Central memory CD8-positive, alpha-beta T cell (primary cell): ENCODE measurements around the gene ALB.

ENCODE experiments used
- ATAC-seq: fragments of 150-1000 bp; cut with Tn5 transposase; replicated peaks from 2 replicates; pipeline ENCODE4 v1.10.0; 2022; ENCODE audit warnings: mild to moderate bottlenecking, moderate FRiP score, moderate number of reproducible peaks; ENCODE audit not compliant: poor library complexity, severe bottlenecking; ENCODE audit errors: extremely low read depth
- DNase-seq, 2 donors: peaks; one replicate each; pipeline ENCODE4 v3.0.0; 2021; ENCODE audit warnings: low spot score in 2 of 2
- H3K27ac Mint-ChIP-seq: one replicate; pipeline ENCODE4 v1.8.0; 2022; ENCODE audit warnings: low read depth, mild to moderate bottlenecking, moderate library complexity, mixed read lengths
- H3K27me3 Mint-ChIP-seq: one replicate; pipeline ENCODE4 v1.8.0; 2022; ENCODE audit warnings: mixed read lengths
- H3K36me3 Mint-ChIP-seq: one replicate; pipeline ENCODE4 v1.8.0; 2022; ENCODE audit warnings: mild to moderate bottlenecking, moderate library complexity, mixed read lengths; ENCODE audit not compliant: insufficient read depth
- H3K4me1 Mint-ChIP-seq: one replicate; pipeline ENCODE4 v1.8.0; 2022; ENCODE audit warnings: mixed read lengths
- H3K4me3 Mint-ChIP-seq: one replicate; pipeline ENCODE4 v1.8.0; 2022; ENCODE audit warnings: mild to moderate bottlenecking, moderate library complexity, mixed read lengths
- H3K9me3 Mint-ChIP-seq: one replicate; pipeline ENCODE4 v1.8.0; 2022; ENCODE audit warnings: mixed read lengths

ALB gene

DNA sequence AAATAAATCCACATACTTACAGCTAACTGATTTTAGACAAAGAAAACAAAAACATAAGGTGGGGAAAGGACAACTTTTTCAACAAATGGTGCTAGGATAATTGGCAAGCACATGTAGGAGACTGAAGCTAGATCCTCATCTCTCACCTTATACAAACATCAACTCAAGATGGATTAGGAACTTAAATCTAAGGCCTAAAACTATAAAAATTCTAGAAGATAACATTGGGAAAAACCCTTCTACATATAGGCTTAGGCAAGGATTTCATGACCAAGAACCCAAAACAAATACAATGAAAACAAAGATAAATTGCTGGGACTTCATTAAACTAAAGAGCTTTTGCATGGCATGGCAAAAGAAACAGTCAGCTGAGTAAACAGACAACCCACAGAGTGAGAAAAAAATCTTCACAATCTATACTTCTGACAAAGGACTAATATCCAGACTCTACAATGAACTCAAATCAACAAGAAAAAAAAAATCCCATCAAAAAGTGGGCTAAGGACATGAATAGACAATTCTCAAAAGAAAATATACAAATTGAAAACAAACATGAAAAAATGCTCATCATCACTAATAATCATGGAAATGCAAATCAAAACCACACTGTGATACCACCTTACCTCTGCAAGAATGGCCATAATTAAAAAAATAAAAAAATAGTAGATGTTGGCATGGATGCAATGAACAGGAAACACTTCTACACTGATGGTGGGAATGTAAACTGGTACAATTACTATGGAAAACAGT is 17.8 kb downstream of the ALB start:
- H3K27ac Mint-ChIP-seq: no peak overlapping the region
- no peak for DNase-seq
- H3K4me3 Mint-ChIP-seq: no peak overlapping the region
- peaks cover 6% of the 10 kb centered on the region for H3K27me3 Mint-ChIP-seq
- H3K4me1 Mint-ChIP-seq: no peaks in the 10 kb centered on the region
- no peaks in the 10 kb centered on the region for H3K9me3 Mint-ChIP-seq
- H3K36me3 Mint-ChIP-seq: no peaks in the 10 kb centered on the region
- ATAC-seq: no peak

DNA sequence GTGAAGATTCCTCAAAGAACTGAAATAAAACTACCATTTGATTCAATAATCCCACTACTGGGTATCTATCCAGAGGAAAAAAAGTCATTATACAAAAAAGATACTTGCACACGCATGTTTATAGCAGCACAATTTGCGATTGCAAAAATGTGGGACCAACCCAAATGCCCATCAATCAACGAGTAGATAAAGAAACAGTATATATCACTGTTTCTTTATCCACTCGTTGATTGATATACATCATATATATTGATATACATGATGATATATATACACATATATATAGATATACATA is 18.3 kb downstream of the ALB start:
- H3K27me3 Mint-ChIP-seq: peaks cover 6% of the 10 kb centered on the region
- H3K36me3 Mint-ChIP-seq: no peaks in the 10 kb centered on the region
- ATAC-seq: no peak
- H3K27ac Mint-ChIP-seq: no peak overlapping the region
- no peak for DNase-seq
- no peaks in the 10 kb centered on the region for H3K4me1 Mint-ChIP-seq
- no peak overlapping the region for H3K4me3 Mint-ChIP-seq
- H3K9me3 Mint-ChIP-seq: no peaks in the 10 kb centered on the region

DNA sequence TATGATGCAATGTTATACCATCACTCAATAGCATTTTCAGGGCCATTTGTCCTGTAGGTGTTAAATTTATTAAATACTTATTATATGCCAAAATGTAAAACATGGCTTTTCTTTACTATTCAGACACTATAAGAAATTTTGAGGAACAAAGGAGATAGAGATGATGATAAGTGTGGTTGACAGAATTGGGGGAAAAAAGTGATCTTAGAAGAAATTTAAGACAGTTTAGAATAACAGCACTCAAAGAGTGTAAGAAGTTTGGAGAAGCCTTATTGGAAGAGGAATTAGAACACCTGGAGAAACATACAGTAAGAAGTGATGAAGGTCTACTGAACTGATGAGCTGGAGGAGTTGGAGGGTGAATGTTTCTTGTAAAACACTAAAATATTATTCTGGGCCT is 19.1 kb downstream of the ALB start:
- Mint-ChIP-seq H3K4me1 (no peaks in the 10 kb centered on the region), H3K27me3 (peaks cover 6% of the 10 kb centered on the region), H3K9me3 (no peaks in the 10 kb centered on the region), H3K4me3 (no peak overlapping the region), H3K36me3 (no peaks in the 10 kb centered on the region), H3K27ac (no peak overlapping the region)
- ATAC-seq (no peak), DNase-seq (no peak)

DNA sequence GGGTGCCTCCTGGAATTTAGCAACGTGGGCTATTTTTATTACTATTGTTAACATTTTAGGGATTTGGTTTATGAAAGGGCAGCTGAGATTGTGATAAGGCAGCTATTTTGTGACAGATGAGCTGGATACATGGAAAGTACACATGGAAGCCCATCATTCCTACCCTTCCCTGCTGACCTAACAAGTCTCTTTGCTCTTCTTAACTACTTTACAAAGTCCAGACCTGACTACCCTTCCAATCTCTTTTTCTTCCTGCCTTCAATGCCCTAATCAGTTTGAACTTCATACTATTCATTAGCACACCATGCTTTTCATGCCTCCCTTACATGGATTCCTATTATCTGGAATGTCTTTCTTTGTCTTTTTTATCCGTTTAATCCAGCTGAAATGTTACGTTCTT is 22.6 kb downstream of the ALB start:
- H3K36me3 Mint-ChIP-seq: no peaks in the 10 kb centered on the region
- H3K4me3 Mint-ChIP-seq: no peak overlapping the region
- H3K27me3 Mint-ChIP-seq: no peaks in the 10 kb centered on the region
- DNase-seq: no peak
- no peak overlapping the region for H3K27ac Mint-ChIP-seq
- H3K9me3 Mint-ChIP-seq: no peaks in the 10 kb centered on the region
- no peak for ATAC-seq
- no peaks in the 10 kb centered on the region for H3K4me1 Mint-ChIP-seq

DNA sequence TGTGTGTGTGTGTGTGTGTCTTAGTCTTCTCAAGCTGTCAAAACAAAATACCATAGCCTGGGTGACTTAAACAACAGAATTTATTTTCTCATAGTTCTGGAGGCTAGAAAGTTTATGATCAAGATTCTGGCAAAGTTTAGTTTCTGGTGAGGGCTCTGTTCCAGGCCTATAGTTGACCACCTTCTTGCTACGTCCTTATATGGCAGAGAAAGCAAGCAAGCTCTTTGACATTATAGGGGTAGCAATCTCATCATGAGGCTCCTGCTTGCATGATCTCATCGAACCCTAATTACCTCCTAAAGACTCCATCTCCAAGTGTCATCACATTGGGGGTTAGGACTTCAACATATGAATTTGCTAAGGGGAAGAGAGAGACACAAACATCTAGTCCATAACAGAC is 25.0 kb downstream of the ALB start:
- Mint-ChIP-seq H3K27me3 (peaks cover 9% of the 10 kb centered on the region), H3K9me3 (no peaks in the 10 kb centered on the region), H3K4me1 (no peaks in the 10 kb centered on the region), H3K27ac (no peak overlapping the region), H3K36me3 (no peaks in the 10 kb centered on the region), H3K4me3 (no peak overlapping the region)
- DNase-seq (no peak), ATAC-seq (no peak)

DNA sequence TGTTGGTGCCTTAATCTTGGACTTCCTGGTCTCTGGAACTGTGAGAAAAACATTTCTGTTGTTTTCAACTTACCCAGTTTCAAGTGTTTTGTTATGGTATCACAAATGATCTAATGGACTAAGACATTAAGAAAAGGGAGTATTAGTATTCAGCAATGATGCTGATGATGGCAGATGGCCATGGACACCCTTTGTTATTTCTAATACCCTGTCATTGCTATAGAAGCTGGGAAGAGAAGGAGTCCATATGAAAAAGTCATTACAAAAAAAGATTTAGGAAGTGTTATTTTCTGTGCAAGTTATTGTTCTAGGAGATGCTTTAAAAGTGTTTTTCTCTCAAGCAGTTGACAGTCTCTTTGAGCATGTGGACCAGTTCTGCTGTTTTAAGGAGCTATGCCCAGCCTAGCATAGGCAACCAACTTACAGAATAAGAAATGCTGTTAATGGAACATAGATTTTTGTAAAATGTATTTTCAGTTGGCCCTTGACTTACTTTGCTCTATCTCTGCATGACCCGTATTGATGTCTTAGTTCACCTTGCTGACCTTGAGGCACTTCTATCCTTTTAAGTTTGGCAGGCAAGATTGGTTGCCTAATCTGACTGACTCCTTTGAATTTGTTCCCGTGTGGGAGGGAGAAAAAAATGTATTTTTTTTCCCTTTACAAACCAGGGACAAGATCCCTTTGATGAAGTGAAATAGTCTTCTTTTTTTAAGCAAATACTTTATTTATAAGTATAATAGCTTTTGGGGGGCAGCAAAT is 25.9 kb downstream of the ALB start:
- Mint-ChIP-seq H3K36me3 (no peaks in the 10 kb centered on the region), H3K9me3 (no peaks in the 10 kb centered on the region), H3K27me3 (peaks cover 9% of the 10 kb centered on the region), H3K4me1 (no peaks in the 10 kb centered on the region), H3K4me3 (no peak overlapping the region), H3K27ac (no peak overlapping the region)
- no peak for ATAC-seq
- no peak for DNase-seq

DNA sequence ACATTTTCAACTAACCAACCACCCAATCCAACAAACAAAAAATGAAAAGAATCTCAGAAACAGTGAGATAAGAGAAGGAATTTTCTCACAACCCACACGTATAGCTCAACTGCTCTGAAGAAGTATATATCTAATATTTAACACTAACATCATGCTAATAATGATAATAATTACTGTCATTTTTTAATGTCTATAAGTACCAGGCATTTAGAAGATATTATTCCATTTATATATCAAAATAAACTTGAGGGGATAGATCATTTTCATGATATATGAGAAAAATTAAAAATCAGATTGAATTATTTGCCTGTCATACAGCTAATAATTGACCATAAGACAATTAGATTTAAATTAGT is 27.7 kb downstream of the ALB start:
- H3K9me3 Mint-ChIP-seq: no peaks in the 10 kb centered on the region
- ATAC-seq (no peak), DNase-seq (no peak)
- H3K4me1 Mint-ChIP-seq: no peaks in the 10 kb centered on the region
- no peaks in the 10 kb centered on the region for H3K36me3 Mint-ChIP-seq
- no peak overlapping the region for H3K27ac Mint-ChIP-seq
- no peak overlapping the region for H3K4me3 Mint-ChIP-seq
- H3K27me3 Mint-ChIP-seq: peaks cover 9% of the 10 kb centered on the region

DNA sequence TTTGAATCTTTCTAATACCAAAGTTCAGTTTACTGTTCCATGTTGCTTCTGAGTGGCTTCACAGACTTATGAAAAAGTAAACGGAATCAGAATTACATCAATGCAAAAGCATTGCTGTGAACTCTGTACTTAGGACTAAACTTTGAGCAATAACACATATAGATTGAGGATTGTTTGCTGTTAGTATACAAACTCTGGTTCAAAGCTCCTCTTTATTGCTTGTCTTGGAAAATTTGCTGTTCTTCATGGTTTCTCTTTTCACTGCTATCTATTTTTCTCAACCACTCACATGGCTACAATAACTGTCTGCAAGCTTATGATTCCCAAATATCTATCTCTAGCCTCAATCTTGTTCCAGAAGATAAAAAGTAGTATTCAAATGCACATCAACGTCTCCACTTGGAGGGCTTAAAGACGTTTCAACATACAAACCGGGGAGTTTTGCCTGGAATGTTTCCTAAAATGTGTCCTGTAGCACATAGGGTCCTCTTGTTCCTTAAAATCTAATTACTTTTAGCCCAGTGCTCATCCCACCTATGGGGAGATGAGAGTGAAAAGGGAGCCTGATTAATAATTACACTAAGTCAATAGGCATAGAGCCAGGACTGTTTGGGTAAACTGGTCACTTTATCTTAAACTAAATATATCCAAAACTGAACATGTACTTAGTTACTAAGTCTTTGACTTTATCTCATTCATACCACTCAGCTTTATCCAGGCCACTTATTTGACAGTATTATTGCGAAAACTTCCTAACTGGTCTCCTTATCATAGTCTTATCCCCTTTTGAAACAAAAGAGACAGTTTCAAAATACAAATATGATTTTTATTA is 28.3 kb downstream of the ALB start:
- peaks cover 9% of the 10 kb centered on the region for H3K27me3 Mint-ChIP-seq
- no peaks in the 10 kb centered on the region for H3K36me3 Mint-ChIP-seq
- no peaks in the 10 kb centered on the region for H3K9me3 Mint-ChIP-seq
- no peak for ATAC-seq
- H3K27ac Mint-ChIP-seq: no peak overlapping the region
- no peak for DNase-seq
- no peaks in the 10 kb centered on the region for H3K4me1 Mint-ChIP-seq
- H3K4me3 Mint-ChIP-seq: no peak overlapping the region

DNA sequence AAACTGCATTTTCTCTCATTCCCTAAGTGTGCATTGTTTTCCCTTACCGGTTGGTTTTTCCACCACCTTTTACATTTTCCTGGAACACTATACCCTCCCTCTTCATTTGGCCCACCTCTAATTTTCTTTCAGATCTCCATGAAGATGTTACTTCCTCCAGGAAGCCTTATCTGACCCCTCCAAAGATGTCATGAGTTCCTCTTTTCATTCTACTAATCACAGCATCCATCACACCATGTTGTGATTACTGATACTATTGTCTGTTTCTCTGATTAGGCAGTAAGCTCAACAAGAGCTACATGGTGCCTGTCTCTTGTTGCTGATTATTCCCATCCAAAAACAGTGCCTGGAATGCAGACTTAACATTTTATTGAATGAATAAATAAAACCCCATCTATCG is 29.1 kb downstream of the ALB start:
- no peaks in the 10 kb centered on the region for H3K9me3 Mint-ChIP-seq
- no peaks in the 10 kb centered on the region for H3K36me3 Mint-ChIP-seq
- no peak for ATAC-seq
- no peaks in the 10 kb centered on the region for H3K4me1 Mint-ChIP-seq
- H3K27me3 Mint-ChIP-seq: peaks cover 9% of the 10 kb centered on the region
- no peak for DNase-seq
- no peak overlapping the region for H3K27ac Mint-ChIP-seq
- no peak overlapping the region for H3K4me3 Mint-ChIP-seq

DNA sequence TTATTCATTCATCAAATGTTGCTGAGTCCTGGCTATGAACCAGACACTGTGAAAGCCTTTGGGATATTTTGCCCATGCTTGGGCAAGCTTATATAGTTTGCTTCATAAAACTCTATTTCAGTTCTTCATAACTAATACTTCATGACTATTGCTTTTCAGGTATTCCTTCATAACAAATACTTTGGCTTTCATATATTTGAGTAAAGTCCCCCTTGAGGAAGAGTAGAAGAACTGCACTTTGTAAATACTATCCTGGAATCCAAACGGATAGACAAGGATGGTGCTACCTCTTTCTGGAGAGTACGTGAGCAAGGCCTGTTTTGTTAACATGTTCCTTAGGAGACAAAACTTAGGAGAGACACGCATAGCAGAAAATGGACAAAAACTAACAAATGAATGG is 30.2 kb downstream of the ALB start:
- no peak for ATAC-seq
- no peaks in the 10 kb centered on the region for H3K9me3 Mint-ChIP-seq
- no peak overlapping the region for H3K27ac Mint-ChIP-seq
- H3K36me3 Mint-ChIP-seq: no peaks in the 10 kb centered on the region
- DNase-seq: no peak
- no peaks in the 10 kb centered on the region for H3K4me1 Mint-ChIP-seq
- no peak overlapping the region for H3K4me3 Mint-ChIP-seq
- peaks cover 9% of the 10 kb centered on the region for H3K27me3 Mint-ChIP-seq

DNA sequence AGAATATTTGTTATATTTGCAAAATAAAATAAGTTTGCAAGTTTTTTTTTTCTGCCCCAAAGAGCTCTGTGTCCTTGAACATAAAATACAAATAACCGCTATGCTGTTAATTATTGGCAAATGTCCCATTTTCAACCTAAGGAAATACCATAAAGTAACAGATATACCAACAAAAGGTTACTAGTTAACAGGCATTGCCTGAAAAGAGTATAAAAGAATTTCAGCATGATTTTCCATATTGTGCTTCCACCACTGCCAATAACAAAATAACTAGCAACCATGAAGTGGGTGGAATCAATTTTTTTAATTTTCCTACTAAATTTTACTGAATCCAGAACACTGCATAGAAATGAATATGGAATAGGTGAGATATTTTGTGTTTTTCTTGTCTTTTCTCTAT is 31.9 kb downstream of the ALB start, which contains the start of gene AFP:
AFP (plus strand) TSS at position 238 of the 400 bp plus-strand sequence; CDS start at position 280, 42 bp downstream.
- Mint-ChIP-seq H3K4me1 (no peaks in the 10 kb centered on the region), H3K27me3 (peaks cover 9% of the 10 kb centered on the region), H3K4me3 (no peak within 1 kb of the TSS), H3K27ac (no peak within 1 kb of the TSS), H3K9me3 (no peaks in the 10 kb centered on the region), H3K36me3 (no peaks in the 10 kb centered on the region)
- DNase-seq (no peak), ATAC-seq (no peak)

DNA sequence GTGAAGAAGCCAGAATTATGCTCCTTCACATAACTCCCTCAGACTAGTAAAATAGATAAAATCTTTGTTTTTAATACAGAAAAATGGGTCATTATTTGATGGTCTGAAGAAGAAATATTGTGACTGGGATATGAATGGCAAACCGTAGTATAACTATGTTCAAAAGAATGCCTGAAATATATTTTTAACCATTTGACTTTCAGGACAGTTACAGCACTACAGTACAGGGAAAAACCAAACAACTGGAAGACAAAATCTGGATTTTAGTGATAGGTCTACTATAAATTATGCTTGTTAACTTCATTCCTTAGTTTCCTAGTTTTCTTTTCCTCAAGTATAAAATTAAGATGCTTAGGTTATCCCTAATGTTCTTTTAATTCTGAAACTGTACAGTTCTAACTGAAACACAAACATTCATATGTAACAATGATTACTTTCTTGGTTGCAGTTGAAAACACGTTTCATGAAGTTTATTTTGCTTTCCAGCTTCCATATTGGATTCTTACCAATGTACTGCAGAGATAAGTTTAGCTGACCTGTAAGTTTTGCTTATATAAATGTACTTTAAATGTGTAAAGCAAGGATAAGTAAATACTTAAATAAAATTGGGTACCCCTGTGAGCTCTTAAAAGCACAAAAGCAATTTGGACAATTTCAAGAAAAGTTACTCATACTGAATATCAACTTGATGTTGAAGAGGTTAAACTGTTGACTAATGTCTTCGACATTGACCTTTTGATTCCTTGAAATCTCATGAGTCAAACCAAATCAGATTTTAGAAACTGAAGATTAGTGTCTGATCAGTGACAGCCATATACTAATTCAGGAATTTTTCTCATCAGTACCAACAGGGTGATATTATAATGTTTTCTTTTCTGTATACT is 32.8 kb downstream of the ALB start:
- H3K4me1 Mint-ChIP-seq: no peaks in the 10 kb centered on the region

More for the DNA sequence above, 32.8 kb downstream of the ALB start:
- Mint-ChIP-seq H3K36me3 (no peaks in the 10 kb centered on the region), H3K9me3 (no peaks in the 10 kb centered on the region), H3K27me3 (peaks cover 17% of the 10 kb centered on the region), H3K4me3 (no peak overlapping the region), H3K27ac (no peak overlapping the region)
- DNase-seq (no peak), ATAC-seq (no peak)
